ENCODE data around the gene TENM4. TPM values are rescaled to one million over a fixed set of nuclear protein-coding genes. Genes with fewer than 3 reads are reported as not detected.

The TENM4 gene
- total RNA-seq, 2 experiments from 2014 or later = not detected

GRCh38 chr11:78664636-78665035, 776.2 kb downstream of the TENM4 start:
- Histone ChIP-seq H3K4me1 (ENCODE audit: insufficient read depth, low read length, poor library complexity, severe bottlenecking) (no peaks in the 10 kb centered on the region), H3K9me3 (ENCODE audit: low read length) (no peaks in the 10 kb centered on the region), H3K4me2 (ENCODE audit: low read length) (no peak overlapping the region), H3K9me2 (ENCODE audit: insufficient read depth, low read length) (no peaks in the 10 kb centered on the region), H3K27ac (ENCODE audit: low read depth, low read length, poor library complexity, severe bottlenecking) (no peak overlapping the region), H3K79me2 (ENCODE audit: insufficient read depth, low read depth, low read length) (no peaks in the 10 kb centered on the region), H3K36me3 (ENCODE audit: insufficient read depth, low read length) (no peaks in the 10 kb centered on the region), H2AFZ (ENCODE audit: low read length) (no peak overlapping the region), H3K4me3 (ENCODE audit: low read depth, low read length, poor library complexity, severe bottlenecking) (no peak overlapping the region), H4K20me1 (ENCODE audit: insufficient read depth, low read length) (no peaks in the 10 kb centered on the region)
- intact Hi-C loops (cut with micrococcal nuclease; ENCODE audit: unreplicated experiment) = no loop called here
- CTCF ChIA-PET (ENCODE audit: unreplicated experiment) = no interaction called here
- BruUV-seq (replicated peaks) = no TSS peak
- DNase-seq (ENCODE audit: low spot score) = no peak
- POLR2A ChIA-PET = no interaction called here
- no peak for TF ChIP-seq CTCF (conservative IDR thresholded peaks at IDR 0.05; ENCODE audit: low read length)
- TF ChIP-seq EZH2phosphoT487 (IDR thresholded peaks at IDR 0.05; ENCODE audit: borderline replicate concordance, low read depth, low read length) = no peak

GRCh38 chr11:78662811-78663210, 778.0 kb downstream of the TENM4 start:
- ChIA-PET CTCF (ENCODE audit: unreplicated experiment) (no interaction called here), POLR2A (no interaction called here)
- Histone ChIP-seq H3K9me3 (ENCODE audit: low read length) (no peaks in the 10 kb centered on the region), H3K27ac (ENCODE audit: low read depth, low read length, poor library complexity, severe bottlenecking) (no peak overlapping the region), H3K4me1 (ENCODE audit: insufficient read depth, low read length, poor library complexity, severe bottlenecking) (no peaks in the 10 kb centered on the region), H3K4me2 (ENCODE audit: low read length) (no peak overlapping the region), H3K9me2 (ENCODE audit: insufficient read depth, low read length) (no peaks in the 10 kb centered on the region), H3K36me3 (ENCODE audit: insufficient read depth, low read length) (no peaks in the 10 kb centered on the region), H2AFZ (ENCODE audit: low read length) (no peak overlapping the region), H3K4me3 (ENCODE audit: low read depth, low read length, poor library complexity, severe bottlenecking) (no peak overlapping the region), H3K79me2 (ENCODE audit: insufficient read depth, low read depth, low read length) (no peaks in the 10 kb centered on the region), H4K20me1 (ENCODE audit: insufficient read depth, low read length) (no peaks in the 10 kb centered on the region)
- DNase-seq (ENCODE audit: low spot score) = no peak
- intact Hi-C loops (cut with micrococcal nuclease; ENCODE audit: unreplicated experiment) = no loop called here
- TF ChIP-seq EZH2phosphoT487 (IDR thresholded peaks at IDR 0.05; ENCODE audit: borderline replicate concordance, low read depth, low read length) = no peak
- no peak for TF ChIP-seq CTCF (conservative IDR thresholded peaks at IDR 0.05; ENCODE audit: low read length)
- BruUV-seq (replicated peaks) = no TSS peak

DNA sequence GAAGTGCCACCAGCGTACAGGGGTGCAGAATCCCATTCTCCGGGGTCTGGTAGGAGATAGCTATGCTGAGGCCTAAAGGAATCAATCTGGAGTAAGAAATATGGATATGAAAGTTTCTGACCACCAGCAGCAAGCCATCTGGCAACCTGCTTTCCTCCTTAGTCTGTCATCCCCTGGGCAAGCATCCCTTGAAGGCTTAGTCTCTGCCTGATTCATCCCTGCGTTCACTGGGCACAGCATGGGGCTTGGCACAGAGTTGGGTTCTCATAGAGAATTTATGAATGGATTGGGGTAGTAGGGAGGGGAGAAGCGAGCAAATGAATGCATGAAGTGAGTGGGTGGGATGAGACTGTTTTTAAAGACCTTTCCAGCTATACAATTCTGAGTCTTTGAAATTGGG, 780.4 kb downstream of the TENM4 start:
- intact Hi-C loops (cut with micrococcal nuclease; ENCODE audit: unreplicated experiment) = no loop called here
- no peaks in the 10 kb centered on the region for H4K20me1 ChIP-seq (ENCODE audit: insufficient read depth, low read length)
- H3K27ac ChIP-seq (ENCODE audit: low read depth, low read length, poor library complexity, severe bottlenecking) = no peak overlapping the region
- no peaks in the 10 kb centered on the region for H3K36me3 ChIP-seq (ENCODE audit: insufficient read depth, low read length)
- DNase-seq (ENCODE audit: low spot score) = no peak
- H3K79me2 ChIP-seq (ENCODE audit: insufficient read depth, low read depth, low read length) = no peaks in the 10 kb centered on the region
- no peak overlapping the region for H2AFZ ChIP-seq (ENCODE audit: low read length)
- H3K4me1 ChIP-seq (ENCODE audit: insufficient read depth, low read length, poor library complexity, severe bottlenecking) = no peaks in the 10 kb centered on the region
- CTCF ChIA-PET (ENCODE audit: unreplicated experiment) = no interaction called here
- H3K9me2 ChIP-seq (ENCODE audit: insufficient read depth, low read length) = no peaks in the 10 kb centered on the region
- no peak overlapping the region for H3K4me2 ChIP-seq (ENCODE audit: low read length)
- TF ChIP-seq EZH2phosphoT487 (IDR thresholded peaks at IDR 0.05; ENCODE audit: borderline replicate concordance, low read depth, low read length) (no peak), CTCF (conservative IDR thresholded peaks at IDR 0.05; ENCODE audit: low read length) (no peak)
- POLR2A ChIA-PET = no interaction called here
- no peaks in the 10 kb centered on the region for H3K9me3 ChIP-seq (ENCODE audit: low read length)
- BruUV-seq (replicated peaks) = no TSS peak
- H3K4me3 ChIP-seq (ENCODE audit: low read depth, low read length, poor library complexity, severe bottlenecking) = no peak overlapping the region
